ENCODE measurements around the gene CBL.
A peak's percentile ranks its signal among the peaks of the same experiment; 100 is the strongest.

Gene CBL

GRCh38 chr11:119316729-119317591 is 110.8 kb downstream of the CBL start, which contains the start of gene MCAM (continued):
- no peak for TF ChIP-seq ZNF280C (tag by site-specific recombination; IDR thresholded peaks at IDR 0.05)
- no peak for TF ChIP-seq ZNF426 (tag by site-specific recombination; IDR thresholded peaks at IDR 0.05)
- TF ChIP-seq KLF10 (tag by site-specific recombination; IDR thresholded peaks at IDR 0.05): no peak; the same call in 1 of the 2 replicates
- TF ChIP-seq KLF16 (tag by site-specific recombination; IDR thresholded peaks at IDR 0.05): peak; percentile 12; the same call in 1 of the 2 replicates
- TF ChIP-seq ZNF211 (tag by site-specific recombination; IDR thresholded peaks at IDR 0.05; ENCODE audit: low read depth): no peak
- no peak for TF ChIP-seq ZNF580 (tag by site-specific recombination; IDR thresholded peaks at IDR 0.05)
- no peak for TF ChIP-seq PRDM1 (tag by site-specific recombination; IDR thresholded peaks at IDR 0.05)
- TF ChIP-seq ZBTB1 (tag by site-specific recombination; IDR thresholded peaks at IDR 0.05): no peak
- no peak for TF ChIP-seq ZNF837 (tag by site-specific recombination; IDR thresholded peaks at IDR 0.05)
- TF ChIP-seq ZNF354C (tag by site-specific recombination; IDR thresholded peaks at IDR 0.05; ENCODE audit: borderline replicate concordance, low read depth): no peak
- TF ChIP-seq ZNF768 (tag by site-specific recombination; IDR thresholded peaks at IDR 0.05): no peak
- TF ChIP-seq GFI1B (tag by site-specific recombination; IDR thresholded peaks at IDR 0.05): no peak
- TF ChIP-seq ZNF664 (tag by site-specific recombination; IDR thresholded peaks at IDR 0.05): no peak
- TF ChIP-seq ZNF239 (tag by site-specific recombination; IDR thresholded peaks at IDR 0.05): no peak
- TF ChIP-seq ZNF548 (tag by site-specific recombination; IDR thresholded peaks at IDR 0.05): no peak
- no peak for TF ChIP-seq ZNF776 (tag by site-specific recombination; IDR thresholded peaks at IDR 0.05; ENCODE audit: borderline replicate concordance)
- peak; percentile 76 for TF ChIP-seq ZNF335 (tag by site-specific recombination; conservative IDR thresholded peaks at IDR 0.05)
- TF ChIP-seq ZNF140 (tag by site-specific recombination; IDR thresholded peaks at IDR 0.05): no peak
- TF ChIP-seq ZNF707 (tag by site-specific recombination; IDR thresholded peaks at IDR 0.05): no peak
- no peak for TF ChIP-seq ZNF488 (tag by site-specific recombination; IDR thresholded peaks at IDR 0.05)
- TF ChIP-seq ZNF626 (tag by site-specific recombination; IDR thresholded peaks at IDR 0.05): no peak
- TF ChIP-seq SCRT1 (tag by site-specific recombination; IDR thresholded peaks at IDR 0.05; ENCODE audit: borderline replicate concordance): 0 out of 2 replicates have a peak, but pooled peaks have one; percentile 2
- TF ChIP-seq ZNF658 (tag by site-specific recombination; IDR thresholded peaks at IDR 0.05): no peak
- TF ChIP-seq ZNF394 (tag by site-specific recombination; IDR thresholded peaks at IDR 0.05; ENCODE audit: borderline replicate concordance): peak; percentile 85
- TF ChIP-seq ZNF639 (tag by site-specific recombination; IDR thresholded peaks at IDR 0.05): no peak
- no peak for TF ChIP-seq SALL2 (tag by site-specific recombination; IDR thresholded peaks at IDR 0.05; ENCODE audit: borderline replicate concordance)
- peak; percentile 57 for TF ChIP-seq GLIS2 (tag by site-specific recombination; IDR thresholded peaks at IDR 0.05)
- TF ChIP-seq ZNF175 (tag by site-specific recombination; IDR thresholded peaks at IDR 0.05): no peak
- no peak for TF ChIP-seq TRIM28 (IDR thresholded peaks at IDR 0.05; ENCODE audit: borderline replicate concordance, low read length)
- TF ChIP-seq HOXD13 (CRISPR knock-in tag; IDR thresholded peaks at IDR 0.05; ENCODE audit: borderline replicate concordance): no peak
- no peak for TF ChIP-seq ZNF530 (tag by site-specific recombination; IDR thresholded peaks at IDR 0.05; ENCODE audit: low read depth)
- TF ChIP-seq ZNF555 (tag by site-specific recombination; conservative IDR thresholded peaks at IDR 0.05): no peak
- no peak for TF ChIP-seq ZNF510 (tag by site-specific recombination; IDR thresholded peaks at IDR 0.05; ENCODE audit: insufficient replicate concordance)
- TF ChIP-seq KLF9 (tag by site-specific recombination; IDR thresholded peaks at IDR 0.05; ENCODE audit: low read depth): no peak; the same call in none of the 2 replicates
- no peak for TF ChIP-seq ZNF610 (tag by site-specific recombination; IDR thresholded peaks at IDR 0.05; ENCODE audit: borderline replicate concordance)
- no peak for TF ChIP-seq IKZF3 (tag by site-specific recombination; IDR thresholded peaks at IDR 0.05)
- peak; percentile 79 for TF ChIP-seq ZNF76 (tag by site-specific recombination; IDR thresholded peaks at IDR 0.05; ENCODE audit: borderline replicate concordance, low read depth)
